Effector memory CD4-positive, alpha-beta T cell (primary cell): ENCODE data around the gene SMARCAL1.

ENCODE experiments used
- DNase-seq, 3 donors: peaks; one replicate each; pipeline ENCODE4 v3.0.0-alpha.2; 2020
- H3K27ac ChIP-seq: 2 replicates; pipeline ENCODE4 v1.7.0; 2013; ENCODE audit warnings: mild to moderate bottlenecking, low read length, moderate library complexity; ENCODE audit not compliant: insufficient read depth, poor library complexity, severe bottlenecking
- H3K27me3 ChIP-seq: replicated peaks from 2 replicates; pipeline ENCODE4 v1.7.0; 2013; ENCODE audit warnings: mild to moderate bottlenecking, low read length; ENCODE audit not compliant: insufficient read depth, control insufficient read depth, poor library complexity, severe bottlenecking
- H3K36me3 ChIP-seq: 2 replicates; pipeline ENCODE4 v1.7.0; 2013; ENCODE audit warnings: mild to moderate bottlenecking, low read length, moderate library complexity; ENCODE audit not compliant: control insufficient read depth, insufficient read depth
- H3K4me1 ChIP-seq: 2 replicates; pipeline ENCODE4 v1.7.0; 2013; ENCODE audit warnings: low read length, mild to moderate bottlenecking; ENCODE audit not compliant: control insufficient read depth, insufficient read depth, poor library complexity, severe bottlenecking
- H3K4me3 ChIP-seq: 2 replicates; pipeline ENCODE4 v1.7.0; 2013; ENCODE audit warnings: low read length, low read depth, mild to moderate bottlenecking; ENCODE audit not compliant: insufficient read depth, poor library complexity, severe bottlenecking
- H3K9me3 ChIP-seq: 2 replicates; pipeline ENCODE4 v1.7.0; 2013; ENCODE audit warnings: mild to moderate bottlenecking, low read length, moderate library complexity; ENCODE audit not compliant: control insufficient read depth

Gene SMARCAL1

GRCh38 chr2:216425008-216425787 is 12.9 kb downstream of the SMARCAL1 start:
- Histone ChIP-seq H3K36me3 (peaks cover 78% of the 10 kb centered on the region), H3K27me3 (no peaks in the 10 kb centered on the region), H3K4me3 (no peak overlapping the region), H3K27ac (no peak overlapping the region), H3K9me3 (no peaks in the 10 kb centered on the region), H3K4me1 (no peaks in the 10 kb centered on the region)
- DNase-seq = no peak

GRCh38 chr2:216426166-216426777 is 14.0 kb downstream of the SMARCAL1 start:
- no peaks in the 10 kb centered on the region for H3K27me3 ChIP-seq
- H3K27ac ChIP-seq = no peak overlapping the region
- H3K4me3 ChIP-seq = no peak overlapping the region
- H3K9me3 ChIP-seq = no peaks in the 10 kb centered on the region
- no peaks in the 10 kb centered on the region for H3K4me1 ChIP-seq
- no peak for DNase-seq
- H3K36me3 ChIP-seq = peaks cover 78% of the 10 kb centered on the region

GRCh38 chr2:216426938-216427337 is 14.7 kb downstream of the SMARCAL1 start:
- peaks cover 78% of the 10 kb centered on the region for H3K36me3 ChIP-seq

GRCh38 chr2:216428618-216429350 is 16.5 kb downstream of the SMARCAL1 start:
- Histone ChIP-seq H3K27ac (no peak overlapping the region), H3K27me3 (no peaks in the 10 kb centered on the region), H3K9me3 (no peaks in the 10 kb centered on the region), H3K4me1 (no peaks in the 10 kb centered on the region), H3K4me3 (no peak overlapping the region), H3K36me3 (peaks cover 77% of the 10 kb centered on the region)
- no peak for DNase-seq

More at GRCh38 chr2:216426938-216427337, 14.7 kb downstream of the SMARCAL1 start:
- Histone ChIP-seq H3K27ac (no peak overlapping the region), H3K4me1 (no peaks in the 10 kb centered on the region), H3K27me3 (no peaks in the 10 kb centered on the region), H3K4me3 (no peak overlapping the region), H3K9me3 (no peaks in the 10 kb centered on the region)
- DNase-seq = no peak

- no peaks in the 10 kb centered on the region for H3K27me3 ChIP-seq
- H3K4me1 ChIP-seq = no peaks in the 10 kb centered on the region
- H3K27ac ChIP-seq = no peak overlapping the region
- H3K4me3 ChIP-seq = no peak overlapping the region
- peaks cover 70% of the 10 kb centered on the region for H3K36me3 ChIP-seq
- no peaks in the 10 kb centered on the region for H3K9me3 ChIP-seq
- no peak for DNase-seq
Observed at GRCh38 chr2:216429428-216429827, 17.1 kb downstream of the SMARCAL1 start.

- DNase-seq = no peak
- H3K27ac ChIP-seq = no peak overlapping the region
- no peaks in the 10 kb centered on the region for H3K4me1 ChIP-seq
- peaks cover 67% of the 10 kb centered on the region for H3K36me3 ChIP-seq
- no peaks in the 10 kb centered on the region for H3K27me3 ChIP-seq
- no peak overlapping the region for H3K4me3 ChIP-seq
- no peaks in the 10 kb centered on the region for H3K9me3 ChIP-seq
Observed at GRCh38 chr2:216430811-216431530, 18.7 kb downstream of the SMARCAL1 start.

- DNase-seq = no peak
Observed at GRCh38 chr2:216431531-216431856, 19.2 kb downstream of the SMARCAL1 start.

GRCh38 chr2:216436383-216436782 is 24.1 kb downstream of the SMARCAL1 start:
- no peak overlapping the region for H3K4me3 ChIP-seq
- no peaks in the 10 kb centered on the region for H3K27me3 ChIP-seq
- no peak for DNase-seq
- no peaks in the 10 kb centered on the region for H3K9me3 ChIP-seq
- H3K36me3 ChIP-seq = peaks cover 59% of the 10 kb centered on the region
- H3K4me1 ChIP-seq = no peaks in the 10 kb centered on the region
- no peak overlapping the region for H3K27ac ChIP-seq

More at GRCh38 chr2:216431531-216431856, 19.2 kb downstream of the SMARCAL1 start:
- no peaks in the 10 kb centered on the region for H3K9me3 ChIP-seq
- no peaks in the 10 kb centered on the region for H3K4me1 ChIP-seq
- H3K4me3 ChIP-seq = no peak overlapping the region
- no peak overlapping the region for H3K27ac ChIP-seq
- peaks cover 71% of the 10 kb centered on the region for H3K36me3 ChIP-seq
- H3K27me3 ChIP-seq = no peaks in the 10 kb centered on the region

- Histone ChIP-seq H3K36me3 (peaks cover 38% of the 10 kb centered on the region), H3K4me1 (no peaks in the 10 kb centered on the region), H3K4me3 (no peak overlapping the region), H3K27ac (no peak overlapping the region), H3K27me3 (no peaks in the 10 kb centered on the region), H3K9me3 (no peaks in the 10 kb centered on the region)
- DNase-seq = no peak
Observed at GRCh38 chr2:216441308-216442010, 29.2 kb downstream of the SMARCAL1 start.
